Uterus (tissue), 4 donors: ENCODE measurements around the gene PAH. TPM values are rescaled to one million over a fixed set of nuclear protein-coding genes. Genes with fewer than 3 reads are reported as not detected.

Source experiments
- DNase-seq, 2 donors: peaks; one replicate each; pipeline ENCODE4 v3.0.0-alpha.2; 2019 to 2020
- H3K27ac ChIP-seq, 2 donors: fragments of 200-600 bp; sonication (generic); 1 replicate in 1 of 2; 2 replicates in 1 of 2; pipeline ENCODE4 v1.5.1; 2016 to 2018
- H3K27me3 ChIP-seq, 2 donors: fragments of 200-600 bp; sonication (generic); one replicate each; pipeline ENCODE4 v1.5.1; 2018 to 2019; ENCODE audit warnings: control low read depth in 1 of 2
- H3K36me3 ChIP-seq, 2 donors: fragments of 200-600 bp; sonication (generic); one replicate each; pipeline ENCODE4 v1.5.1; 2019; ENCODE audit warnings: control low read depth in 1 of 2
- H3K4me1 ChIP-seq, 2 donors: fragments of 200-600 bp; sonication (generic); one replicate each; pipeline ENCODE4 v1.5.1; 2018 to 2019; ENCODE audit warnings: control low read depth in 1 of 2
- H3K4me3 ChIP-seq, 2 donors: fragments of 200-600 bp; sonication (generic); 1 replicate in 1 of 2; 2 replicates in 1 of 2; pipeline ENCODE4 v1.5.1; 2018 to 2019; ENCODE audit warnings: mild to moderate bottlenecking in 1 of 2
- H3K9me3 ChIP-seq, 2 donors: fragments of 200-600 bp; sonication (generic); one replicate each; pipeline ENCODE4 v1.5.1; 2019; ENCODE audit warnings: control low read depth in 1 of 2
- CTCF ChIP-seq, 4 experiments: fragments of 200-600 bp in 2 of 4; fragments of 450-650 bp in 2 of 4; sonication (generic) in 2 of 4; IDR thresholded peaks; one replicate each; pipeline ENCODE4 v1.5.1; 2016 to 2019; ENCODE audit warnings: antibody characterized with exemption in 4 of 4, mild to moderate bottlenecking in 2 of 4, moderate library complexity in 1 of 4
- POLR2A ChIP-seq, 2 donors: fragments of 450-650 bp; IDR thresholded peaks; one replicate each; pipeline ENCODE4 v1.6.1; 2016; ENCODE audit warnings: antibody characterized with exemption in 2 of 2, mild to moderate bottlenecking in 1 of 2, moderate library complexity in 1 of 2
- intact Hi-C: fragments of 100-400 bp; cut with DNase I; formaldehyde crosslinking; loops from one replicate; pipeline ENCODE4 v1.15.1; 2023; ENCODE audit warnings: low total_unique reads
- total RNA-seq, 4 donors: library from RNA; depleted of rRNA in 3 of 4; stranded (reverse); fragments of >200 nt in 3 of 4; gene quantifications; one replicate each; pipeline versions ENCODE4 v1.1.0 to v1.2.4, GENCODE V29; 2014 to 2023
- donor health status: DM: yes; HTN: yes; CAD: no.

The PAH gene
- total RNA-seq, 4 donors from 2014 or later, result 0.18 TPM; not detected in 3

GRCh38 chr12:102806110-102806509 is 110.9 kb downstream of the PAH start:
- intact Hi-C loops, result no loop called here
- Histone ChIP-seq H3K9me3 (no peaks in the 10 kb centered on the region), H3K27ac (no peak overlapping the region), H3K27me3 (no peaks in the 10 kb centered on the region), H3K4me1 (no peaks in the 10 kb centered on the region), H3K4me3 (no peak overlapping the region), H3K36me3 (no peaks in the 10 kb centered on the region)
- TF ChIP-seq CTCF (IDR thresholded peaks at IDR 0.05) (no peak), POLR2A (IDR thresholded peaks at IDR 0.05) (no peak)
- no peak for DNase-seq

GRCh38 chr12:102800565-102800964 is 116.5 kb downstream of the PAH start:
- Histone ChIP-seq H3K4me1 (no peaks in the 10 kb centered on the region), H3K27me3 (no peaks in the 10 kb centered on the region), H3K27ac (no peak overlapping the region), H3K36me3 (no peaks in the 10 kb centered on the region), H3K9me3 (no peaks in the 10 kb centered on the region), H3K4me3 (no peak overlapping the region)
- no peak for DNase-seq
- no peak for TF ChIP-seq CTCF (IDR thresholded peaks at IDR 0.05)
- TF ChIP-seq POLR2A (IDR thresholded peaks at IDR 0.05), result no peak
- intact Hi-C loops, result no loop called here

GRCh38 chr12:102799229-102799628 is 117.8 kb downstream of the PAH start:
- no peaks in the 10 kb centered on the region for H3K9me3 ChIP-seq
- no peaks in the 10 kb centered on the region for H3K36me3 ChIP-seq
- intact Hi-C loops, result no loop called here
- TF ChIP-seq POLR2A (IDR thresholded peaks at IDR 0.05) (no peak), CTCF (IDR thresholded peaks at IDR 0.05) (no peak)
- H3K27me3 ChIP-seq, result no peaks in the 10 kb centered on the region
- H3K4me3 ChIP-seq, result no peak overlapping the region
- H3K4me1 ChIP-seq, result no peaks in the 10 kb centered on the region
- DNase-seq, result no peak
- H3K27ac ChIP-seq, result no peak overlapping the region

- Histone ChIP-seq H3K36me3 (no peaks in the 10 kb centered on the region), H3K9me3 (no peaks in the 10 kb centered on the region), H3K27ac (no peak overlapping the region), H3K27me3 (no peaks in the 10 kb centered on the region), H3K4me3 (no peak overlapping the region), H3K4me1 (no peaks in the 10 kb centered on the region)
- intact Hi-C loops, result no loop called here
- DNase-seq, result no peak
- TF ChIP-seq CTCF (IDR thresholded peaks at IDR 0.05) (no peak), POLR2A (IDR thresholded peaks at IDR 0.05) (no peak)
These were observed 119.5 kb downstream of the PAH start for GRCh38 chr12:102797528-102797927.

- no peak for DNase-seq
- intact Hi-C loops, result no loop called here
- Histone ChIP-seq H3K9me3 (no peaks in the 10 kb centered on the region), H3K27me3 (no peaks in the 10 kb centered on the region), H3K4me1 (no peaks in the 10 kb centered on the region), H3K36me3 (no peaks in the 10 kb centered on the region), H3K4me3 (no peak overlapping the region), H3K27ac (no peak overlapping the region)
- TF ChIP-seq CTCF (IDR thresholded peaks at IDR 0.05) (no peak), POLR2A (IDR thresholded peaks at IDR 0.05) (no peak)
These were observed 123.1 kb downstream of the PAH start for GRCh38 chr12:102793921-102794320.

Other genes with a start within 250 kb of the PAH start
- under 1 TPM in 1 of 4 donors, not detected in 3; 0.48 TPM for gene ASCL1, start 40.4 kb upstream of the PAH start, total RNA-seq